ENCODE data around the gene GRM8. TPM values are rescaled to one million over a fixed set of nuclear protein-coding genes. Genes with fewer than 3 reads are reported as not detected.

The GRM8 gene
- total RNA-seq, 1 experiment from 2014 or later: not detected

- Histone ChIP-seq H3K27me3 (ENCODE audit: control insufficient read depth, insufficient read depth, low read length) (no peaks in the 10 kb centered on the region), H3K36me3 (ENCODE audit: control insufficient read depth, insufficient read depth, low read length) (no peaks in the 10 kb centered on the region; the same call in 1 of the 2 replicates), H3K4me1 (ENCODE audit: control insufficient read depth, insufficient read depth, low read length) (no peaks in the 10 kb centered on the region), H3K9me3 (ENCODE audit: control insufficient read depth, insufficient read depth, low read depth, low read length) (no peaks in the 10 kb centered on the region), H3K27ac (ENCODE audit: low read length) (no peak overlapping the region), H3K4me3 (ENCODE audit: low read depth in 2 of 2, low read length in 2 of 2) (no peak overlapping the region)
- CTCF ChIA-PET: no interaction called here
- TF ChIP-seq TCF7L2 (IDR thresholded peaks at IDR 0.05; ENCODE audit: low read depth, low read length) (no peak), REST (IDR thresholded peaks at IDR 0.05; ENCODE audit: insufficient read depth in 1 of 2, low read depth in 2 of 2, low read length in 1 of 2) (no peak)
- in situ Hi-C loops (cut with HindIII; ENCODE audit: low pct_unique_long_range_greater_than_20kb, low sequenced_read_pairs): no loop called here
- ATAC-seq: no peak
- intact Hi-C loops (cut with micrococcal nuclease; ENCODE audit: unreplicated experiment): no loop called here
- DNase-seq (ENCODE audit: low read depth, low spot score): no peak
- BruUV-seq (replicated peaks): no TSS peak
- POLR2A ChIA-PET: no interaction called here
Measured at GRCh38 chr7:126499481-126499880, 753.3 kb downstream of the GRM8 start.

GRCh38 chr7:126495733-126496132 is 757.0 kb downstream of the GRM8 start:
- H3K27me3 ChIP-seq (ENCODE audit: control insufficient read depth, insufficient read depth, low read length): no peaks in the 10 kb centered on the region
- POLR2A ChIA-PET: no interaction called here
- ATAC-seq (no peak), DNase-seq (ENCODE audit: low read depth, low spot score) (no peak)
- H3K9me3 ChIP-seq (ENCODE audit: control insufficient read depth, insufficient read depth, low read depth, low read length): no peaks in the 10 kb centered on the region
- intact Hi-C loops (cut with micrococcal nuclease; ENCODE audit: unreplicated experiment): no loop called here
- TF ChIP-seq REST (IDR thresholded peaks at IDR 0.05; ENCODE audit: insufficient read depth in 1 of 2, low read depth in 2 of 2, low read length in 1 of 2): no peak
- TF ChIP-seq CTCF (IDR thresholded peaks at IDR 0.05): no peak
- TF ChIP-seq TCF7L2 (IDR thresholded peaks at IDR 0.05; ENCODE audit: low read depth, low read length): no peak
- TF ChIP-seq SIN3A (IDR thresholded peaks at IDR 0.05; ENCODE audit: borderline replicate concordance, insufficient read depth, low read depth, low read length): no peak
- TF ChIP-seq POLR2AphosphoS5 (IDR thresholded peaks at IDR 0.05; ENCODE audit: low read depth, low read length): no peak
- no peak overlapping the region for H3K4me3 ChIP-seq (ENCODE audit: low read depth in 2 of 2, low read length in 2 of 2)
- no peaks in the 10 kb centered on the region; the same call in 1 of the 2 replicates for H3K36me3 ChIP-seq (ENCODE audit: control insufficient read depth, insufficient read depth, low read length)
- CTCF ChIA-PET: no interaction called here
- H3K27ac ChIP-seq (ENCODE audit: low read length): no peak overlapping the region
- no TSS peak for BruUV-seq (replicated peaks)
- in situ Hi-C loops (cut with HindIII; ENCODE audit: low pct_unique_long_range_greater_than_20kb, low sequenced_read_pairs): no loop called here
- no peaks in the 10 kb centered on the region for H3K4me1 ChIP-seq (ENCODE audit: control insufficient read depth, insufficient read depth, low read length)
